ENCODE measurements around the gene CNDP1.

The CNDP1 gene

GRCh38 chr18:74598350-74599001, 64.2 kb downstream of the CNDP1 start (continued):
- TF ChIP-seq ZNF274 (IDR thresholded peaks at IDR 0.05; ENCODE audit: low read length) (no peak), ZNF274 (tag by site-specific recombination; IDR thresholded peaks at IDR 0.05; ENCODE audit: borderline replicate concordance) (no peak), ZNF600 (tag by site-specific recombination; IDR thresholded peaks at IDR 0.05) (no peak), ZNF449 (tag by site-specific recombination; IDR thresholded peaks at IDR 0.05) (no peak), HOXA7 (CRISPR knock-in tag; IDR thresholded peaks at IDR 0.05; ENCODE audit: borderline replicate concordance) (no peak), ZIC2 (tag by site-specific recombination; IDR thresholded peaks at IDR 0.05) (peak; percentile 59), ATF2 (tag by site-specific recombination; IDR thresholded peaks at IDR 0.05; ENCODE audit: low read depth) (no peak), ZNF501 (tag by site-specific recombination; IDR thresholded peaks at IDR 0.05) (peak; percentile 35; the same call in 1 of the 2 replicates), ZNF121 (tag by site-specific recombination; IDR thresholded peaks at IDR 0.05) (no peak), ZBTB1 (tag by site-specific recombination; IDR thresholded peaks at IDR 0.05) (no peak), ZSCAN16 (tag by site-specific recombination; IDR thresholded peaks at IDR 0.05) (no peak), ZXDB (tag by site-specific recombination; IDR thresholded peaks at IDR 0.05) (peak; percentile 82), ZNF747 (tag by site-specific recombination; IDR thresholded peaks at IDR 0.05) (no peak), ZSCAN5A (tag by site-specific recombination; IDR thresholded peaks at IDR 0.05) (no peak), ZNF624 (tag by site-specific recombination; IDR thresholded peaks at IDR 0.05) (no peak), ZNF561 (tag by site-specific recombination; IDR thresholded peaks at IDR 0.05; ENCODE audit: borderline replicate concordance) (no peak), ZNF26 (tag by site-specific recombination; IDR thresholded peaks at IDR 0.05) (no peak), RBAK (tag by site-specific recombination; IDR thresholded peaks at IDR 0.05) (no peak), ZNF433 (tag by site-specific recombination; IDR thresholded peaks at IDR 0.05; ENCODE audit: low read depth) (no peak), ZNF544 (tag by site-specific recombination; IDR thresholded peaks at IDR 0.05) (no peak), ZNF48 (tag by site-specific recombination; IDR thresholded peaks at IDR 0.05) (no peak), OVOL3 (tag by site-specific recombination; IDR thresholded peaks at IDR 0.05) (no peak), KLF9 (tag by site-specific recombination; IDR thresholded peaks at IDR 0.05; ENCODE audit: low read depth) (peak; percentile 8; the same call in 1 of the 2 replicates), ZNF830 (tag by site-specific recombination; IDR thresholded peaks at IDR 0.05; ENCODE audit: low read depth) (no peak), ZNF223 (tag by site-specific recombination; IDR thresholded peaks at IDR 0.05) (no peak), ZBTB11 (tag by site-specific recombination; conservative IDR thresholded peaks at IDR 0.05; ENCODE audit: low read depth) (peak; percentile 74; the same call in 1 of the 2 replicates), ZNF426 (tag by site-specific recombination; IDR thresholded peaks at IDR 0.05) (no peak), ZFP69B (tag by site-specific recombination; IDR thresholded peaks at IDR 0.05) (no peak), ZNF138 (tag by site-specific recombination; IDR thresholded peaks at IDR 0.05; ENCODE audit: borderline replicate concordance) (no peak), ZNF560 (tag by site-specific recombination; IDR thresholded peaks at IDR 0.05; ENCODE audit: borderline replicate concordance) (no peak), KLF10 (tag by site-specific recombination; IDR thresholded peaks at IDR 0.05) (no peak)

Data from HEK293 (cell line).